Stimulated activated CD4-positive, alpha-beta T cell treated with anti-CD3 and anti-CD28 coated beads, TNF-alpha, amount 100 ng/mL, for 24 hours (primary cell): ENCODE measurements around the gene RASA3.

Experiments used
- DNase-seq, 3 experiments: peaks; one replicate each; pipeline ENCODE4 v3.0.0-alpha.2; 2020; ENCODE audit warnings: low read depth in 3 of 3

The RASA3 gene

GRCh38 chr13:114055766-114056165 lies 76.7 kb downstream of the RASA3 start:
- no peak for DNase-seq

GRCh38 chr13:114054830-114055439 lies 77.5 kb downstream of the RASA3 start:
- DNase-seq, result no peak

GRCh38 chr13:114054264-114054663 lies 78.2 kb downstream of the RASA3 start:
- no peak for DNase-seq

GRCh38 chr13:114053026-114053425 lies 79.4 kb downstream of the RASA3 start:
- no peak for DNase-seq

DNA sequence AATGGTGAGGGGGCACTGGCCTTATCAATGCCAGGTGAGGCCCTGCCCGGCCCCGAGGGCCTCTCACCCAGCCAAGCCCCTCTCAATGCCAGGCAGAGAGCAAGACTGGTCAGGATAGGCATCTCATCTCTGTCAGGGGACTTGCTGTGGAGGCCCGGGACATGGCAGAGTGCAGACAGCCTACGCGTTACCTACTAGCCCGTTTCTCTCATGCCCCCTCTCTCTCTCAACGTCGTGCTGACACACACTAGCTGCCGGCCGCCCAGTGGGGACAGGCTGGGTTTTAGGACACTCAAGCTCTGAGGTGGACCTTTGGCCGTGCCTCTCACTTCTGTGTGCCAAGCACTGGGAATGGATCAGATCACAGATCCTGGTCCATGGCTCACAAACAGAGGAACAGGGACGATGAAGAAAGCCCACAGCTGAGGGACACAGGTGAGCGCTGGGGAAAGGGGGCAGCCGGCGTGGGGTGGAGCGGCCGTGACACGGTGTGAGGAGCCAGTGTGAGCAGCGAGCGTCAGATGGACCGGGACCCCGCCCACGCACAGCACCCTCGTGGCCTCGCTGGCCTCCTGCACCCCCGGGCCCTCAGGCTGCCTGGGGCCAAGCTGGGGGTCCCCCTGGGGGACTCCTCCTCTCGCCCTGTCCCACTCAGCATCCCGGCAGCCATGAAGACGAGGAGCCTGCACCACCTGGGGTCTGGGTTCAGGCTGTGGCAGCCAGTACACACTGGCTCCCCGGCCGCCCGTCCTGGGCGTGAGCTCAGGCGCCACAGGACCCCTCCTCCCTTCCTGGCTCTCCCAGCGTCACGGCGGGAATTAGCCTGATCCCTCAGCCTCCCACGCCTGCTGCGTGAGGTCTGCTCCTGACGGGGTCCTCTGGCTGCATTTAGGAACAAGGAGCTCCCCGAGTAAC lies 81.6 kb downstream of the RASA3 start:
- DNase-seq, result no peak

GRCh38 chr13:114049626-114050101 lies 82.8 kb downstream of the RASA3 start:
- DNase-seq, result no peak

DNA sequence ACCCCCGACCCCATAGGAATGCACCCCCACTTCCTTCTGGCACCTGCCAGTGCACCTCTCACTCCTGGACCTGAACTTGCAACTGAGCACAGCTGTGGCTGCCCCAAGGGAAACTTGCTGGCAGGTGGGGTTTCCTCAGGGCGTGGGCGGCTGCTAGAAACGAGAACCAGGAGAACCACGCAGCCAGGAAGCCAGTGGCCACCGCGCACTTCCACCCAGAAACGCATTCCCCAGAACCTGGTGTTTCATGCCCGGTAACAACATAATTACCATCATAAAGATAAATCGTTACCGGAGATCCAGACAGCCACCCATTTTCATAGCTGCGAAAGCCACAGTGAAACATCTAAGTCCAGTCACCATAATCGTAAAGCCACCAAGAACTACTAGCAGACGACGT lies 83.4 kb downstream of the RASA3 start:
- DNase-seq, result peak; percentile 39 to 73 (median 42)

- DNase-seq, result no peak
These were observed 84.0 kb downstream of the RASA3 start for GRCh38 chr13:114048443-114048842.

- DNase-seq, result no peak
These were observed 85.0 kb downstream of the RASA3 start for GRCh38 chr13:114047358-114047881.

- DNase-seq, result no peak
These were observed 85.9 kb downstream of the RASA3 start for GRCh38 chr13:114046431-114046975.

GRCh38 chr13:114045113-114045735 lies 87.2 kb downstream of the RASA3 start:
- no peak for DNase-seq

GRCh38 chr13:114044486-114044885 lies 87.9 kb downstream of the RASA3 start:
- DNase-seq, result no peak

- DNase-seq, result no peak
These were observed 88.9 kb downstream of the RASA3 start for GRCh38 chr13:114043421-114044053.

GRCh38 chr13:114042066-114042815 lies 90.2 kb downstream of the RASA3 start:
- DNase-seq, result no peak

GRCh38 chr13:114041493-114041892 lies 90.9 kb downstream of the RASA3 start:
- no peak for DNase-seq

GRCh38 chr13:114039471-114040141 lies 92.8 kb downstream of the RASA3 start:
- DNase-seq, result no peak

GRCh38 chr13:114038900-114039299 lies 93.5 kb downstream of the RASA3 start:
- DNase-seq, result no peak

DNA sequence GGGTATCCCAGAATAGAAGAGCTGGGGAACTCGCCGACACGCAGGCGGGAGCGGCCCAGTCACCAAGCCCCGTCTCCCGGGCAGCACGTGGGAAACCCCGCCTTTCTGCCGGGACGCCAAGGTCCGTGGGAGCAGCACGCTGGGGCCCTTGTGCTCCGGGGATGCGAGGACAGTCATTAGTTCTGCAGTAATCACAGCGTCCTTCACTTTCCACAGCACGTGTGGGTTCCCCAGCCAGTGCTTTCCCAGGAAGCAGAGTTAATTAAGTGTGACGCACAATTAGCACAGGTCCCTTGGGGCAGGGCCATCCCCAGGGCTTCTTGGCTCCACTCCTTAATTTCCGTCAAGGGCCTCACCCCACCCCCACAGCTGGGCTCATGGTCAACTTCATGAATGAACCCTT lies 94.2 kb downstream of the RASA3 start:
- DNase-seq, result no peak

GRCh38 chr13:114037674-114038073 lies 94.7 kb downstream of the RASA3 start:
- DNase-seq, result no peak
